A549 (cell line): ENCODE data around the gene NOTCH4. TPM values are rescaled to one million over a fixed set of nuclear protein-coding genes. Genes with fewer than 3 reads are reported as not detected.

Experiments used
- ATAC-seq, 2 experiments: fragments of 200-7000 bp in 1 of 2; fragments of >200 bp in 1 of 2; cut with Nextera tagmentation in 1 of 2; cut with Tn5 transposase in 1 of 2; 3 replicates each; pipeline versions ENCODE4 v1.8.0 to v1.9.1; 2018 to 2020; ENCODE audit warnings: mild to moderate bottlenecking in 1 of 2, moderate library complexity in 1 of 2
- CTCF ChIA-PET: fragments of 300-600 bp; sonication (Branson Sonifier 250); formaldehyde crosslinking; extraction: SDS; loops from one replicate; lab custom pipeline; 2021; ENCODE audit warnings: antibody characterized with exemption, inconsistent platforms; lab: Yijun Ruan, JAX
- POLR2A ChIA-PET: fragments of 350-600 bp; formaldehyde crosslinking; extraction: SDS; loops from one replicate; lab custom pipeline; 2021; ENCODE audit warnings: antibody characterized with exemption, inconsistent platforms; lab: Yijun Ruan, JAX
- DNase-seq, 2 experiments: peaks; one replicate each; pipeline versions ENCODE4 v3.0.0 to v3.0.0-alpha.2; 2011 to 2016; ENCODE audit warnings: low read depth in 1 of 2, low spot score in 1 of 2
- FAIRE-seq: peaks from 2 replicates; lab custom pipeline; 2011; peaks lifted over from hg19 to GRCh38; lab: Jason Lieb, UNC
- H3K27ac ChIP-seq, 2 experiments: fragments of >200 bp; sonication (Bioruptor Twin); formaldehyde crosslinking; 3 replicates each; pipeline ENCODE4 v1.5.1; 2016 to 2017
- H3K4me1 ChIP-seq: fragments of >200 bp; sonication (Bioruptor Twin); formaldehyde crosslinking; 3 replicates; pipeline ENCODE4 v1.6.1; 2016
- H3K4me2 ChIP-seq: fragments of >200 bp; sonication (Bioruptor Twin); formaldehyde crosslinking; 3 replicates; pipeline ENCODE4 v1.6.1; 2016
- H3K4me3 ChIP-seq: fragments of >200 bp; sonication (Bioruptor Twin); formaldehyde crosslinking; 3 replicates; pipeline ENCODE4 v1.5.1; 2016
- H3K9me3 ChIP-seq: fragments of >200 bp; sonication (Bioruptor Twin); formaldehyde crosslinking; 3 replicates; pipeline ENCODE4 v1.6.1; 2016
- EP300 ChIP-seq, 2 experiments: fragments of >200 bp; sonication (Bioruptor Twin); formaldehyde crosslinking; IDR thresholded peaks; 2 replicates in 1 of 2; 3 replicates in 1 of 2; pipeline ENCODE4 v1.6.1; 2016 to 2017
- ESRRA ChIP-seq: fragments of 150-350 bp; IDR thresholded peaks from 2 replicates; pipeline ENCODE4 v1.6.1; 2014; ENCODE audit warnings: mild to moderate bottlenecking, low read length, borderline replicate concordance
- FOSB ChIP-seq: fragments of 250-450 bp; sonication (Bioruptor Pico); IDR thresholded peaks from 2 replicates; pipeline ENCODE4 v1.5.0; 2020; ENCODE audit warnings: mild to moderate bottlenecking, moderate library complexity
- FOXS1 ChIP-seq: fragments of 250-450 bp; sonication (Bioruptor Pico); IDR thresholded peaks from 2 replicates; pipeline ENCODE4 v1.5.0; 2020; ENCODE audit warnings: mild to moderate bottlenecking, moderate library complexity
- GATA3 ChIP-seq: IDR thresholded peaks from 2 replicates; pipeline ENCODE4 v1.6.1; 2012; ENCODE audit warnings: borderline replicate concordance
- HEYL ChIP-seq: fragments of 250-450 bp; sonication (Bioruptor Pico); IDR thresholded peaks from 2 replicates; pipeline ENCODE4 v1.8.0; 2021; ENCODE audit warnings: mild to moderate bottlenecking, moderate library complexity
- JUNB ChIP-seq: fragments of >200 bp; sonication (Bioruptor Twin); formaldehyde crosslinking; IDR thresholded peaks from 2 replicates; pipeline ENCODE4 v1.6.1; 2016
- KDM1A ChIP-seq: fragments of 200-600 bp; sonication (generic); IDR thresholded peaks from 2 replicates; pipeline ENCODE4 v1.6.1; 2016; ENCODE audit warnings: low read depth, mild to moderate bottlenecking
- MAZ ChIP-seq: fragments of 150-350 bp; IDR thresholded peaks from 2 replicates; pipeline ENCODE4 v1.6.1; 2014; ENCODE audit warnings: antibody characterized with exemption, low read depth, low read length, borderline replicate concordance
- MYC ChIP-seq: IDR thresholded peaks from 2 replicates; pipeline ENCODE4 v1.6.1; 2012; ENCODE audit warnings: mild to moderate bottlenecking, inconsistent platforms, low read length, improper control_type of control experiment, borderline replicate concordance
- NR3C1 ChIP-seq: fragments of >200 bp; sonication (Bioruptor Twin); formaldehyde crosslinking; IDR thresholded peaks from 3 replicates; pipeline ENCODE4 v1.6.1; 2017
- POLR2A ChIP-seq: IDR thresholded peaks from 2 replicates; pipeline ENCODE4 v1.6.1; 2012; ENCODE audit warnings: mild to moderate bottlenecking, low read length
- POLR2AphosphoS2 ChIP-seq: conservative IDR thresholded peaks from 2 replicates; pipeline ENCODE4 v1.6.1; 2012; ENCODE audit warnings: low read length, improper control_type of control experiment, inconsistent platforms
- RAD21 ChIP-seq, 2 experiments: fragments of >200 bp in 1 of 2; sonication (Bioruptor Twin) in 1 of 2; formaldehyde crosslinking in 1 of 2; IDR thresholded peaks in 1 of 2; conservative IDR thresholded peaks in 1 of 2; 2 replicates in 1 of 2; 3 replicates in 1 of 2; pipeline ENCODE4 v1.6.1; 2012 to 2018; ENCODE audit warnings: inconsistent platforms in 1 of 2
- RCOR1 ChIP-seq: fragments of 150-350 bp; IDR thresholded peaks from 2 replicates; pipeline ENCODE4 v1.6.1; 2014; ENCODE audit warnings: antibody characterized with exemption, low read length, low read depth
- RFX5 ChIP-seq: fragments of 450-650 bp; IDR thresholded peaks from 2 replicates; pipeline ENCODE4 v1.7.1; 2014; ENCODE audit warnings: antibody characterized with exemption, mild to moderate bottlenecking, moderate library complexity
- RNF2 ChIP-seq: fragments of 200-600 bp; sonication (generic); IDR thresholded peaks from 2 replicates; pipeline ENCODE4 v1.6.1; 2016; ENCODE audit warnings: low read depth, mild to moderate bottlenecking, antibody characterized with exemption, moderate library complexity, borderline replicate concordance
- SREBF2 ChIP-seq: fragments of 450-650 bp; IDR thresholded peaks from 2 replicates; pipeline ENCODE4 v1.6.1; 2014; ENCODE audit warnings: mild to moderate bottlenecking, moderate library complexity
- TFCP2L1 ChIP-seq: fragments of 250-450 bp; sonication (Bioruptor Pico); IDR thresholded peaks from 2 replicates; pipeline ENCODE4 v1.5.0; 2021; ENCODE audit warnings: mild to moderate bottlenecking
- TP53 ChIP-seq: fragments of 250-450 bp; sonication (Bioruptor Pico); IDR thresholded peaks from 2 replicates; pipeline ENCODE4 v1.5.0; 2021; ENCODE audit warnings: mild to moderate bottlenecking, moderate library complexity
- ZSCAN20 ChIP-seq: fragments of 250-450 bp; sonication (Bioruptor Pico); IDR thresholded peaks from 2 replicates; pipeline ENCODE4 v1.8.0; 2022; ENCODE audit warnings: mild to moderate bottlenecking, moderate library complexity
- WGBS: methylation state at CpG from one replicate; pipeline ENCODE4 v1.1.6; 2017; ENCODE audit errors: missing lambda C conversion rate; 5-methylcytosine and 5-hydroxymethylcytosine counted together
- polyA plus RNA-seq, 4 experiments: library from polyadenylated mRNA; depleted of rRNA in 3 of 4; stranded (reverse); fragments of >200 nt; fragmentation: RNase III in 1 of 4; extraction: RNeasy Plus Mini Kit Qiagen cat#74134 plus additional on column Dnase treatment in 1 of 4; gene quantifications; 2 replicates in 3 of 4; 3 replicates in 1 of 4; pipeline ENCODE4 v1.2.3, GENCODE V29; 2011 to 2017
- TF ChIP-seq, protein P1 (sequence below): fragments of >200 bp; sonication (Bioruptor Twin); formaldehyde crosslinking; IDR thresholded peaks from 2 replicates; pipeline ENCODE4 v1.6.1; 2016
- TF ChIP-seq, protein P2 (sequence below): fragments of >200 bp; sonication (Bioruptor Twin); formaldehyde crosslinking; IDR thresholded peaks from 3 replicates; pipeline ENCODE4 v1.5.1; 2016
- TF ChIP-seq, protein P3 (sequence below): IDR thresholded peaks from 2 replicates; pipeline ENCODE4 v1.6.1; 2012
- TF ChIP-seq, protein P4 (sequence below): fragments of 150-350 bp; IDR thresholded peaks from 2 replicates; pipeline ENCODE4 v1.6.1; 2014; ENCODE audit warnings: low read depth, mild to moderate bottlenecking, low read length
- TF ChIP-seq, protein P5 (sequence below): fragments of 200-600 bp; sonication (generic); IDR thresholded peaks from 2 replicates; pipeline ENCODE4 v1.6.1; 2016; ENCODE audit warnings: antibody characterized with exemption, mild to moderate bottlenecking, moderate library complexity
- TF ChIP-seq, protein P6 (sequence below): IDR thresholded peaks from 2 replicates; pipeline ENCODE4 v1.6.1; 2012
- TF ChIP-seq, protein P7 (sequence below): fragments of 250-450 bp; sonication (Bioruptor Pico); IDR thresholded peaks from 2 replicates; pipeline ENCODE4 v1.5.0; 2020; ENCODE audit warnings: low read depth, mild to moderate bottlenecking, moderate library complexity

Gene NOTCH4
- polyA plus RNA-seq, 2 of the 4 experiments (the other 2 are of a cell fraction): 0.32 to 0.70 TPM

DNA sequence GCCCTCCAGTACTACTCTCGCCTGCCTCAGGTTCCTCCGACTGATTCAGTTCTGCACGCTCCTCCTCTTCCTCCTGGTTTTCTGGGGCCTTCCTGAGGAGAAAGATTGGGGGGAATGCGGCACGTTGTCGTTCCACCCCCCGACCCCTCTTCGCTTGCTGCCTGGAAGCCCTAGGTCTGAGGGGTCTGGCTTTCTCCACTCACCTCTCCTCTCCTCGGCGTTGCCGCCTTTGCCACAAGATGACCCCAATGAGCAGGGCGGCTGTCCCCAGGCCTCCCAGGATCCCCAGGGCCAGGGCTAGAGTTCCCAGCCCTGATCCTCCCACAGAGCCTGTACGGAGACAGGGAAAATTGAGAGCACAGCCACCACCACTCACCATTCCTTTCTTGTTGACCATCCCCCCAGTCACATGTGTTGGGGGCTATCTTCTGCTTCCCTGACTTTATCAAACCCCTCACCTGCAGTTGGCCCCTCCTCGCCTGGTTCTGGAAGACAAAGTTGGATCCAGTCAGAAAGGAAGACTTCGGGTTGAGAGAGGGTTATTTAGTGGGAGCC is 42.6 kb downstream of the NOTCH4 start:
- Histone ChIP-seq H3K4me3 (no peak overlapping the region), H3K27ac (no peak overlapping the region), H3K4me1 (peaks cover 30% of the 10 kb centered on the region), H3K4me2 (no peak overlapping the region), H3K9me3 (no peaks in the 10 kb centered on the region)
- DNase-seq (no peak), FAIRE-seq (no peak), ATAC-seq (no peak)
- POLR2A ChIA-PET: no interaction called here
- CTCF ChIA-PET: interaction anchor here (0.9 kb wide), 1 partner anchor 133 kb away, joined by 3 read pairs; no protein-coding TSS in a partner anchor
- no peak for TF ChIP-seq RAD21 (conservative IDR thresholded peaks at IDR 0.05 in 1 of 2, IDR thresholded peaks at IDR 0.05 in 1 of 2)
- TF ChIP-seq, protein P1, sequence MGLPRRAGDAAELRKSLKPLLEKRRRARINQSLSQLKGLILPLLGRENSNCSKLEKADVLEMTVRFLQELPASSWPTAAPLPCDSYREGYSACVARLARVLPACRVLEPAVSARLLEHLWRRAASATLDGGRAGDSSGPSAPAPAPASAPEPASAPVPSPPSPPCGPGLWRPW: no peak
- TF ChIP-seq, protein P2, sequence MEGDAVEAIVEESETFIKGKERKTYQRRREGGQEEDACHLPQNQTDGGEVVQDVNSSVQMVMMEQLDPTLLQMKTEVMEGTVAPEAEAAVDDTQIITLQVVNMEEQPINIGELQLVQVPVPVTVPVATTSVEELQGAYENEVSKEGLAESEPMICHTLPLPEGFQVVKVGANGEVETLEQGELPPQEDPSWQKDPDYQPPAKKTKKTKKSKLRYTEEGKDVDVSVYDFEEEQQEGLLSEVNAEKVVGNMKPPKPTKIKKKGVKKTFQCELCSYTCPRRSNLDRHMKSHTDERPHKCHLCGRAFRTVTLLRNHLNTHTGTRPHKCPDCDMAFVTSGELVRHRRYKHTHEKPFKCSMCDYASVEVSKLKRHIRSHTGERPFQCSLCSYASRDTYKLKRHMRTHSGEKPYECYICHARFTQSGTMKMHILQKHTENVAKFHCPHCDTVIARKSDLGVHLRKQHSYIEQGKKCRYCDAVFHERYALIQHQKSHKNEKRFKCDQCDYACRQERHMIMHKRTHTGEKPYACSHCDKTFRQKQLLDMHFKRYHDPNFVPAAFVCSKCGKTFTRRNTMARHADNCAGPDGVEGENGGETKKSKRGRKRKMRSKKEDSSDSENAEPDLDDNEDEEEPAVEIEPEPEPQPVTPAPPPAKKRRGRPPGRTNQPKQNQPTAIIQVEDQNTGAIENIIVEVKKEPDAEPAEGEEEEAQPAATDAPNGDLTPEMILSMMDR: no peak
- no peak for TF ChIP-seq HEYL (CRISPR knock-in tag)
- TF ChIP-seq MAZ: no peak
- TF ChIP-seq RNF2: no peak
- TF ChIP-seq POLR2AphosphoS2: no peak
- TF ChIP-seq POLR2A: no peak
- no peak for TF ChIP-seq RCOR1
- no peak for TF ChIP-seq TFCP2L1 (CRISPR knock-in tag)
- WGBS: 93% methylated on average over 15 of the region's 15 CpGs

DNA sequence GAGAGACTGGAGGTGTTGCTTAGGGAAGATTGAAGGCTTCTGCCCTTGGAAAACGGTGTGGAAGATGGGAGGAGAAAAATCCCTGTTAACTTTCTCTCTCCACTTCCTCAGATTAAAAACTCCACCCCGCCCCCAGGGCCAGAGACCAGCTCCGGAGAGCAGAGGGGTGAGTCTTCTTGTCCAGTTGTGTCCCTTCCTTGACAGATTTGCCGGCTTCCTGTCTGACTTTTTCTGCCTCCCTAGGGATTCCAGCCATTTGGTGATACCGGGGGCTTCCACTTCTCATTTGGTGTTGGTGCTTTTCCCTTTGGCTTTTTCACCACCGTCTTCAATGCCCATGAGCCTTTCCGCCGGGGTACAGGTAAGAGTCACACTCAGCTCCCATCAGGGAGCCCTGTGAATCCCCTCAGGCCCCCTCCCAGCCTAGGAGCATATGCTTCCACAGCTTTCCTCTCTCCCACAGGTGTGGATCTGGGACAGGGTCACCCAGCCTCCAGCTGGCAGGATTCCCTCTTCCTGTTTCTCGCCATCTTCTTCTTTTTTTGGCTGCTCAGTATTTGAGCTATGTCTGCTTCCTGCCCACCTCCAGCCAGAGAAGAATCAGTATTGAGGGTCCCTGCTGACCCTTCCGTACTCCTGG is 44.0 kb downstream of the NOTCH4 start:
- Histone ChIP-seq H3K4me3 (no peak overlapping the region), H3K9me3 (no peaks in the 10 kb centered on the region), H3K4me1 (peaks cover 25% of the 10 kb centered on the region), H3K4me2 (peak overlapping the region; percentile 94), H3K27ac (no peak overlapping the region; a peak in 1 of 6 replicates)
- WGBS: 82% methylated on average over 10 of the region's 10 CpGs
- no peak for ATAC-seq
- FAIRE-seq: no peak
- TF ChIP-seq, protein P3, sequence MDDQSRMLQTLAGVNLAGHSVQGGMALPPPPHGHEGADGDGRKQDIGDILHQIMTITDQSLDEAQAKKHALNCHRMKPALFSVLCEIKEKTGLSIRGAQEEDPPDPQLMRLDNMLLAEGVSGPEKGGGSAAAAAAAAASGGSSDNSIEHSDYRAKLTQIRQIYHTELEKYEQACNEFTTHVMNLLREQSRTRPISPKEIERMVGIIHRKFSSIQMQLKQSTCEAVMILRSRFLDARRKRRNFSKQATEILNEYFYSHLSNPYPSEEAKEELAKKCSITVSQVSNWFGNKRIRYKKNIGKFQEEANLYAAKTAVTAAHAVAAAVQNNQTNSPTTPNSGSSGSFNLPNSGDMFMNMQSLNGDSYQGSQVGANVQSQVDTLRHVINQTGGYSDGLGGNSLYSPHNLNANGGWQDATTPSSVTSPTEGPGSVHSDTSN: no peak
- TF ChIP-seq RAD21 (conservative IDR thresholded peaks at IDR 0.05 in 1 of 2, IDR thresholded peaks at IDR 0.05 in 1 of 2) (no peak), MAZ (no peak), FOSB (CRISPR knock-in tag) (no peak), GATA3 (no peak), SREBF2 (no peak), KDM1A (no peak), RFX5 (no peak), TP53 (CRISPR knock-in tag) (no peak), FOXS1 (no peak), MYC (no peak), ZSCAN20 (CRISPR knock-in tag) (no peak), ESRRA (no peak), JUNB (no peak), EP300 (IDR thresholded peaks at IDR 0.05) (no peak), NR3C1 (no peak)
- TF ChIP-seq, protein P4, sequence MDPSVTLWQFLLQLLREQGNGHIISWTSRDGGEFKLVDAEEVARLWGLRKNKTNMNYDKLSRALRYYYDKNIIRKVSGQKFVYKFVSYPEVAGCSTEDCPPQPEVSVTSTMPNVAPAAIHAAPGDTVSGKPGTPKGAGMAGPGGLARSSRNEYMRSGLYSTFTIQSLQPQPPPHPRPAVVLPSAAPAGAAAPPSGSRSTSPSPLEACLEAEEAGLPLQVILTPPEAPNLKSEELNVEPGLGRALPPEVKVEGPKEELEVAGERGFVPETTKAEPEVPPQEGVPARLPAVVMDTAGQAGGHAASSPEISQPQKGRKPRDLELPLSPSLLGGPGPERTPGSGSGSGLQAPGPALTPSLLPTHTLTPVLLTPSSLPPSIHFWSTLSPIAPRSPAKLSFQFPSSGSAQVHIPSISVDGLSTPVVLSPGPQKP: no peak
- TF ChIP-seq, protein P5, sequence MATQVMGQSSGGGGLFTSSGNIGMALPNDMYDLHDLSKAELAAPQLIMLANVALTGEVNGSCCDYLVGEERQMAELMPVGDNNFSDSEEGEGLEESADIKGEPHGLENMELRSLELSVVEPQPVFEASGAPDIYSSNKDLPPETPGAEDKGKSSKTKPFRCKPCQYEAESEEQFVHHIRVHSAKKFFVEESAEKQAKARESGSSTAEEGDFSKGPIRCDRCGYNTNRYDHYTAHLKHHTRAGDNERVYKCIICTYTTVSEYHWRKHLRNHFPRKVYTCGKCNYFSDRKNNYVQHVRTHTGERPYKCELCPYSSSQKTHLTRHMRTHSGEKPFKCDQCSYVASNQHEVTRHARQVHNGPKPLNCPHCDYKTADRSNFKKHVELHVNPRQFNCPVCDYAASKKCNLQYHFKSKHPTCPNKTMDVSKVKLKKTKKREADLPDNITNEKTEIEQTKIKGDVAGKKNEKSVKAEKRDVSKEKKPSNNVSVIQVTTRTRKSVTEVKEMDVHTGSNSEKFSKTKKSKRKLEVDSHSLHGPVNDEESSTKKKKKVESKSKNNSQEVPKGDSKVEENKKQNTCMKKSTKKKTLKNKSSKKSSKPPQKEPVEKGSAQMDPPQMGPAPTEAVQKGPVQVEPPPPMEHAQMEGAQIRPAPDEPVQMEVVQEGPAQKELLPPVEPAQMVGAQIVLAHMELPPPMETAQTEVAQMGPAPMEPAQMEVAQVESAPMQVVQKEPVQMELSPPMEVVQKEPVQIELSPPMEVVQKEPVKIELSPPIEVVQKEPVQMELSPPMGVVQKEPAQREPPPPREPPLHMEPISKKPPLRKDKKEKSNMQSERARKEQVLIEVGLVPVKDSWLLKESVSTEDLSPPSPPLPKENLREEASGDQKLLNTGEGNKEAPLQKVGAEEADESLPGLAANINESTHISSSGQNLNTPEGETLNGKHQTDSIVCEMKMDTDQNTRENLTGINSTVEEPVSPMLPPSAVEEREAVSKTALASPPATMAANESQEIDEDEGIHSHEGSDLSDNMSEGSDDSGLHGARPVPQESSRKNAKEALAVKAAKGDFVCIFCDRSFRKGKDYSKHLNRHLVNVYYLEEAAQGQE: no peak
- TF ChIP-seq, protein P6, sequence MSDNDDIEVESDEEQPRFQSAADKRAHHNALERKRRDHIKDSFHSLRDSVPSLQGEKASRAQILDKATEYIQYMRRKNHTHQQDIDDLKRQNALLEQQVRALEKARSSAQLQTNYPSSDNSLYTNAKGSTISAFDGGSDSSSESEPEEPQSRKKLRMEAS: no peak
- TF ChIP-seq, protein P7, sequence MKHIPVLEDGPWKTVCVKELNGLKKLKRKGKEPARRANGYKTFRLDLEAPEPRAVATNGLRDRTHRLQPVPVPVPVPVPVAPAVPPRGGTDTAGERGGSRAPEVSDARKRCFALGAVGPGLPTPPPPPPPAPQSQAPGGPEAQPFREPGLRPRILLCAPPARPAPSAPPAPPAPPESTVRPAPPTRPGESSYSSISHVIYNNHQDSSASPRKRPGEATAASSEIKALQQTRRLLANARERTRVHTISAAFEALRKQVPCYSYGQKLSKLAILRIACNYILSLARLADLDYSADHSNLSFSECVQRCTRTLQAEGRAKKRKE: no peak
- POLR2A ChIA-PET: interaction anchor here (1.3 kb wide), 1 partner anchor 16 kb away, joined by 5 read pairs; no protein-coding TSS in a partner anchor
- no peak for DNase-seq
- CTCF ChIA-PET: interaction anchor here (0.9 to 1.5 kb wide), 2 partner anchors 9 to 96 kb away, joined by 3 to 6 read pairs; no protein-coding TSS in a partner anchor
